ENCODE data around the gene PPOX.

The PPOX gene

DNA sequence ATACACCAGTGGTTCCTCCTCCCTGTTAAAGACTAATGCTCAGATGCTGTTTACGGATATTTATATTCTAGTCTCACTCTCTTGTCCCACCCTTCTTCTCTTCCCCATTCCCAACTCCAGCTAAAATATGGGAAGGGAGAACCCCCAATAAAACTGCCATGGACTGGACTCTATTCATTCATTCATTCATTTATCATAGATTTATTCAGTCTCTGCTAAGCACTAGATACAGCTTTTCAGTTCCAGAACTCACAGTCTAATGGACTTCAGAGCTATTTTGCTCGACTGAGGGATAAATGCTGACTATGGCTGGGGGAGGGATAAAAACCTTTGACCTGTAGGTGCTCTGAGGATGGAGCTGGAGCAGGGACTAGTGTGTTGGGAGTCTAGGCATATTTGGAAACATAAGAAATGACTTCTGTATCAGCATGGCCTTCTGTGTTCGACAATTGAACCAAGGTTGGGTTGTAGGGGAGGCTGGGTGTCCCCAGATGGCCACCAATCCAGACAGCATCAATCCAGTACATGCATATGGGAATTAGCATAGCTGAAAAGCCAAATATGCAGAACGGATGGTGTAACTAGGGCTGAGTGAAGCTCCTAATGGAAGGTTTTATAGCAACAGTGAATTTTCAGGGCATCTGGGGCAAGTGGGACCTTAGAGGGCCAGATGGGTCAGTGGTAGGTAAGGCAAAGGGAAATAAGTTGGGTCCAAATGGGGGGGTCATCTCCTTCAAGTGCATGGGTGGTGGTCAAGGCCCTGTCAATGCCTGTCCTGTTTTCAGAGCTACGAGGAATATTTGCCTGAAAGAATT, 53.1 kb downstream of the PPOX start:
- no peak for DNase-seq (ENCODE audit: extremely low read depth in 1 of 2, low read depth in 1 of 2)

DNA sequence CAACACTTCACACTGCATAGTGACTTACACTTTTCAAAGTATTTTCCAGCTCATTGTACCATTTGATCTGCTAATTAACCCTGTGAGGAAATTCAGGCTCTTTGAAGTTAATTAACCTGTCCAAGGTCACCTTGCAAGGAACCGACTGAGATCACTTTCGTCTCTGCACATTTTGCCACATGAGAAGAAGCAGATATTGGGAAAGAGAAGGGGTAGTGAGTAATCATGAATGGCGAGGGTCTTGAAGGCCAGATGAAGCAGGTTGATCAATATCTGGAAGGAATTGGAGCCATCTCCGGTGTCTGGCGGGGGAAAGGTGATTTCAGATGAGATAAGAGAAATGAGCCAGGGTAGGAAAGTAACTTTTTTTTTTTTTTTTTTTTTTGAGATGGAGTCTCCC, 53.8 kb downstream of the PPOX start:
- DNase-seq (ENCODE audit: extremely low read depth in 1 of 2, low read depth in 1 of 2), result no peak

Data from stimulated activated CD8-positive, alpha-beta memory T cell treated with anti-CD3 and anti-CD28 coated beads, Interleukin-7, amount 100 ng/mL, for 48 hours (primary cell).